OCI-LY1 (cell line): Measurements from ENCODE around the gene DIP2C.
"Not testable (repeated sequence)": the region's sequence is repeated elsewhere in the genome, so short reads cannot be mapped to it uniquely, and the experiment has no call there.

Experiments
- H2AFZ ChIP-seq: fragments of 200-600 bp; sonication (generic), shearing (Covaris generic); 2 replicates; pipeline ENCODE4 v1.6.0; 2014; ENCODE audit warnings: antibody characterized with exemption, mild to moderate bottlenecking, low read length
- H3F3A ChIP-seq: fragments of 200-600 bp; sonication (generic), shearing (Covaris generic); 2 replicates; pipeline ENCODE4 v1.6.0; 2014; ENCODE audit warnings: mild to moderate bottlenecking, antibody characterized with exemption, low read length, moderate library complexity; ENCODE audit not compliant: insufficient read depth
- H3K27ac ChIP-seq: fragments of 200-600 bp; sonication (generic); 2 replicates; pipeline ENCODE4 v1.5.1; 2014; ENCODE audit warnings: low read length, mixed run types, mild to moderate bottlenecking, low read depth; ENCODE audit not compliant: poor library complexity, severe bottlenecking
- H3K27me3 ChIP-seq: fragments of 200-600 bp; sonication (generic); 2 replicates; pipeline ENCODE4 v1.6.0; 2014; ENCODE audit warnings: antibody characterized with exemption, mild to moderate bottlenecking, low read length, moderate library complexity; ENCODE audit not compliant: insufficient read depth
- H3K36me3 ChIP-seq: fragments of 200-600 bp; sonication (generic); 2 replicates; pipeline ENCODE4 v1.6.1; 2014; ENCODE audit warnings: mild to moderate bottlenecking, antibody characterized with exemption, low read length, moderate library complexity, mixed read lengths; ENCODE audit not compliant: insufficient read depth
- H3K4me1 ChIP-seq: fragments of 200-600 bp; sonication (generic); 2 replicates; pipeline ENCODE4 v1.5.1; 2014; ENCODE audit warnings: mild to moderate bottlenecking, low read length, moderate library complexity; ENCODE audit not compliant: insufficient read depth, severe bottlenecking
- H3K4me2 ChIP-seq: fragments of 200-600 bp; sonication (generic), shearing (Covaris generic); 2 replicates; pipeline ENCODE4 v1.6.1; 2014; ENCODE audit warnings: low read length
- H3K4me3 ChIP-seq: fragments of 200-600 bp; sonication (generic); 2 replicates; pipeline ENCODE4 v1.5.1; 2014; ENCODE audit warnings: low read length, low read depth, mild to moderate bottlenecking, mixed read lengths; ENCODE audit not compliant: poor library complexity, severe bottlenecking
- H3K79me2 ChIP-seq: fragments of 200-600 bp; shearing (Covaris generic); 2 replicates; pipeline ENCODE4 v1.6.1; 2016; ENCODE audit warnings: mixed run types, low read length, mixed read lengths; ENCODE audit not compliant: insufficient read depth
- H3K9ac ChIP-seq: fragments of 200-600 bp; sonication (generic), shearing (Covaris generic); 2 replicates; pipeline ENCODE4 v1.6.1; 2014; ENCODE audit warnings: mild to moderate bottlenecking, low read length, mixed read lengths
- H3K9me2 ChIP-seq: fragments of 200-600 bp; sonication (generic), shearing (Covaris generic); 2 replicates; pipeline ENCODE4 v1.6.1; 2014; ENCODE audit warnings: low read depth, mild to moderate bottlenecking, low read length, mixed read lengths
- H3K9me3 ChIP-seq: fragments of 200-600 bp; shearing (Covaris generic); 2 replicates; pipeline ENCODE4 v1.6.1; 2014; ENCODE audit warnings: low read length, mixed read lengths
- H4K20me1 ChIP-seq: fragments of 200-600 bp; sonication (generic), shearing (Covaris generic); 2 replicates; pipeline ENCODE4 v1.6.0; 2016; ENCODE audit warnings: mild to moderate bottlenecking, low read length; ENCODE audit not compliant: insufficient read depth
- EZH2 ChIP-seq: fragments of 200-600 bp; sonication (generic), shearing (Covaris generic); IDR thresholded peaks from 2 replicates; pipeline ENCODE4 v1.8.0; 2017; ENCODE audit warnings: borderline replicate concordance, mixed run types, mild to moderate bottlenecking, antibody characterized with exemption, low read length, moderate library complexity, mixed read lengths
- TF ChIP-seq, protein P1 (sequence below): fragments of 200-600 bp; sonication (generic), shearing (Covaris generic); IDR thresholded peaks from 2 replicates; pipeline ENCODE4 v1.5.1; 2017; ENCODE audit warnings: mild to moderate bottlenecking, antibody characterized with exemption, low read length, moderate library complexity, mixed read lengths

Gene DIP2C

GRCh38 chr10:323651-324293, 365.7 kb downstream of the DIP2C start:
- peaks cover 53% of the 10 kb centered on the region for H3K36me3 ChIP-seq
- no peaks in the 10 kb centered on the region for H3K79me2 ChIP-seq
- peaks cover 12% of the 10 kb centered on the region; the same call in 1 of the 2 replicates for H3F3A ChIP-seq
- H3K9me3 ChIP-seq, result no peaks in the 10 kb centered on the region
- peaks cover 68% of the 10 kb centered on the region for H3K4me1 ChIP-seq
- H4K20me1 ChIP-seq, result no peaks in the 10 kb centered on the region
- peak overlapping the region; percentile 34; the same call in 1 of the 2 replicates for H3K4me2 ChIP-seq
- peak overlapping the region; percentile 43 for H3K9ac ChIP-seq
- H3K27me3 ChIP-seq, result no peaks in the 10 kb centered on the region
- TF ChIP-seq EZH2, result no peak
- TF ChIP-seq, protein P1, sequence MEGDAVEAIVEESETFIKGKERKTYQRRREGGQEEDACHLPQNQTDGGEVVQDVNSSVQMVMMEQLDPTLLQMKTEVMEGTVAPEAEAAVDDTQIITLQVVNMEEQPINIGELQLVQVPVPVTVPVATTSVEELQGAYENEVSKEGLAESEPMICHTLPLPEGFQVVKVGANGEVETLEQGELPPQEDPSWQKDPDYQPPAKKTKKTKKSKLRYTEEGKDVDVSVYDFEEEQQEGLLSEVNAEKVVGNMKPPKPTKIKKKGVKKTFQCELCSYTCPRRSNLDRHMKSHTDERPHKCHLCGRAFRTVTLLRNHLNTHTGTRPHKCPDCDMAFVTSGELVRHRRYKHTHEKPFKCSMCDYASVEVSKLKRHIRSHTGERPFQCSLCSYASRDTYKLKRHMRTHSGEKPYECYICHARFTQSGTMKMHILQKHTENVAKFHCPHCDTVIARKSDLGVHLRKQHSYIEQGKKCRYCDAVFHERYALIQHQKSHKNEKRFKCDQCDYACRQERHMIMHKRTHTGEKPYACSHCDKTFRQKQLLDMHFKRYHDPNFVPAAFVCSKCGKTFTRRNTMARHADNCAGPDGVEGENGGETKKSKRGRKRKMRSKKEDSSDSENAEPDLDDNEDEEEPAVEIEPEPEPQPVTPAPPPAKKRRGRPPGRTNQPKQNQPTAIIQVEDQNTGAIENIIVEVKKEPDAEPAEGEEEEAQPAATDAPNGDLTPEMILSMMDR, result no peak; the same call in 1 of the 2 replicates
- no peaks in the 10 kb centered on the region for H3K9me2 ChIP-seq
- no peak overlapping the region for H2AFZ ChIP-seq
- peak overlapping the region; percentile 4 for H3K4me3 ChIP-seq
- peak overlapping the region; percentile 99 for H3K27ac ChIP-seq

DNA sequence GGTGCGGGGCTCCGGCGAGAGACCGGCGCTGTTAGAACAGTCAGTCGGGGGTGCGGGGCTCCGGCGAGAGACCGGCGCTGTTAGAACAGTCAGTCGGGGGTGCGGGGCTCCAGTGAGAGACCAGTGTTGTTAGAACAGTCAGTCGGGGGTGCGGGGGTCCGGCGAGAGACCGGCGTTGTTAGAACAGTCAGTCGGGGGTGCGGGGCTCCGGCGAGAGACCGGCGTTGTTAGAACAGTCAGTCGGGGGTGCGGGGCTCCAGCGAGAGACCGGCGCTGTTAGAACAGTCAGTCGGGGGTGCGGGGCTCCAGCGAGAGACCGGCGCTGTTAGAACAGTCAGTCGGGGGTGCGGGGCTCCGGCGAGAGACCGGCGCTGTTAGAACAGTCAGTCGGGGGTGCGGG, 366.4 kb downstream of the DIP2C start:
- not testable (repeated sequence) for H4K20me1 ChIP-seq, H3K9me2 ChIP-seq, H2AFZ ChIP-seq, H3K4me3 ChIP-seq, H3K4me2 ChIP-seq, H3K9me3 ChIP-seq, H3K9ac ChIP-seq, H3K79me2 ChIP-seq, H3K27me3 ChIP-seq
- Histone ChIP-seq H3K27ac (peak overlapping the region; percentile 99), H3F3A (peaks cover 12% of the 10 kb centered on the region; the same call in 1 of the 2 replicates), H3K4me1 (peaks cover 68% of the 10 kb centered on the region), H3K36me3 (peaks cover 60% of the 10 kb centered on the region)

DNA sequence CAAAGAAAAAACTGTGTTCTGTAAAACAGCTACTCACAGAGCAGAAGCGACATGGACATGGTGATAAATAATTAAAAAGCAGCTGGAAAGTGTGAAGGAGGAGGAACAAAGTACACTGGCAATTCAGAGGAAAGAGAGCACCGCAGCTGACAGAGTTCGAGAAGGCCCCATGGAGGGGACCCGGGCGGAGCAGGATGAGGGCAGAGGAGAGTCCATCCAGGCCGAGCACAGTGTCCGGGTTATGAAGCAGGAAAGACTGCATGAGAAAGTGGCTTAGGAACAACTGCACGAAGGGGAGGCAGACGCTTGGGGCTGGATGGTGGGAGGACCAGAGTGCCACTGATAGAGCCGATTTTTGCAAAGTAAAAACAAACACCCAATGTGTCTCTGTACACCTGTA, 368.7 kb downstream of the DIP2C start:
- Histone ChIP-seq H3K9ac (no peak overlapping the region), H2AFZ (no peak overlapping the region), H3K9me3 (no peaks in the 10 kb centered on the region), H3K27me3 (no peaks in the 10 kb centered on the region), H3K9me2 (no peaks in the 10 kb centered on the region), H3K4me1 (peaks cover 68% of the 10 kb centered on the region), H4K20me1 (no peaks in the 10 kb centered on the region), H3K4me3 (no peak overlapping the region), H3K79me2 (no peaks in the 10 kb centered on the region), H3K36me3 (peaks cover 59% of the 10 kb centered on the region; the same call in 1 of the 2 replicates), H3K27ac (peak overlapping the region; percentile 100), H3F3A (peaks cover 16% of the 10 kb centered on the region), H3K4me2 (no peak overlapping the region)
- TF ChIP-seq, protein P1, result no peak
- TF ChIP-seq EZH2, result no peak

GRCh38 chr10:317926-318325, 371.5 kb downstream of the DIP2C start:
- Histone ChIP-seq H2AFZ (no peak overlapping the region), H3K36me3 (peaks cover 54% of the 10 kb centered on the region; the same call in 1 of the 2 replicates), H3K9me3 (no peaks in the 10 kb centered on the region), H4K20me1 (no peaks in the 10 kb centered on the region), H3K4me2 (peak overlapping the region; percentile 50), H3F3A (peaks cover 9% of the 10 kb centered on the region), H3K27ac (peak overlapping the region; percentile 100), H3K9me2 (no peaks in the 10 kb centered on the region), H3K4me3 (peak overlapping the region; percentile 13), H3K9ac (peak overlapping the region; percentile 71), H3K4me1 (peaks cover 72% of the 10 kb centered on the region), H3K27me3 (no peaks in the 10 kb centered on the region), H3K79me2 (no peaks in the 10 kb centered on the region)
- TF ChIP-seq EZH2, result no peak
- TF ChIP-seq, protein P1, result no peak
